ENCODE results near the gene ATXN1. TPM values are rescaled to one million over a fixed set of nuclear protein-coding genes. Genes with fewer than 3 reads are reported as not detected.

Gene ATXN1
- polyA plus RNA-seq, 1 donor (not counting 4 experiments of a cell fraction or from before 2014, with no cell fraction given), result 9.7 TPM

DNA sequence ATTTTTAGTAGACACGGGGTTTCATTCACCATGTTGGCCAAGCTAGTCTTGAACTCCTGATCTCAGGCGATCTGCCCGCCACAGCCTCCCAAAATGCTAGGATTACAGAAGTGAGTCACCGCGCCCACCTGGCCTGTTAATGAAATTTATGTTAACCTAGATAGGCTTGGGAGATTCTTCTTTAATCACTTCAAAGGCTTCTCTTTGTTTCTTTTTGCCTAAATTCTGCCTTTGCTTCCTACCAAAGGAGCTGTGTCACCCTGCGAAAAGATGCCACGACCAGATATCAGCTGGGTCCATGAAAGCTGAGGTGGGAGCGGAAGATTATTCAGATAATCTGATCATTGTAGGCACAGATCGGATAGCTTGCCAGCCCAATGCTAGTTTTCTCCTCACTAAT, 447.5 kb downstream of the ATXN1 start:
- dilution Hi-C loops (cut with MboI; ENCODE audit: extremely low pct_ligation_motif_present, low sequenced_read_pairs), result no loop called here
- no peak for FAIRE-seq
- H3K4me2 ChIP-seq (ENCODE audit: control insufficient read depth, extremely low read depth, insufficient read depth, low read depth, low read length), result no peak overlapping the region

DNA sequence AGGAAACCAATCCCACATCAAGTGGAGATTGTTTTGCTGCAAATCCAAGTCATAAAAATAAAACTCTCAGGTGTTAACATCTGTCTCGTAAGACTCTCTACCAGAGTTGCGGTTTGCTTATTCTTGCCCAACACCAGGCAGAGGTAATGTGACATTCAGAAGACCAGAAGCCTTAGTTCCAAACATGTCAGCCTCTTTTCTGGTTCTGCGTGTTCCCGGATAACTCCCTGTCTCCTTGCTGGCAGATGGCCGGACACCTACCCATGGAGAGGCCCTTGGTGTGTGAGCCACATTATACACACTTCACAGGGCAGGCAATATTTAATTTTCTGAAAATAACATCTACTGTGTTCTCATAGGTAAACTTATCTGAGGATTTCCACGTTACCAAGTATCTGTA, 449.5 kb downstream of the ATXN1 start:
- H3K27me3 ChIP-seq (ENCODE audit: control insufficient read depth, extremely low read depth, insufficient read depth, low read length), result no peaks in the 10 kb centered on the region
- H3K4me2 ChIP-seq (ENCODE audit: control insufficient read depth, extremely low read depth, insufficient read depth, low read depth, low read length), result no peak overlapping the region
- TF ChIP-seq, protein P1, sequence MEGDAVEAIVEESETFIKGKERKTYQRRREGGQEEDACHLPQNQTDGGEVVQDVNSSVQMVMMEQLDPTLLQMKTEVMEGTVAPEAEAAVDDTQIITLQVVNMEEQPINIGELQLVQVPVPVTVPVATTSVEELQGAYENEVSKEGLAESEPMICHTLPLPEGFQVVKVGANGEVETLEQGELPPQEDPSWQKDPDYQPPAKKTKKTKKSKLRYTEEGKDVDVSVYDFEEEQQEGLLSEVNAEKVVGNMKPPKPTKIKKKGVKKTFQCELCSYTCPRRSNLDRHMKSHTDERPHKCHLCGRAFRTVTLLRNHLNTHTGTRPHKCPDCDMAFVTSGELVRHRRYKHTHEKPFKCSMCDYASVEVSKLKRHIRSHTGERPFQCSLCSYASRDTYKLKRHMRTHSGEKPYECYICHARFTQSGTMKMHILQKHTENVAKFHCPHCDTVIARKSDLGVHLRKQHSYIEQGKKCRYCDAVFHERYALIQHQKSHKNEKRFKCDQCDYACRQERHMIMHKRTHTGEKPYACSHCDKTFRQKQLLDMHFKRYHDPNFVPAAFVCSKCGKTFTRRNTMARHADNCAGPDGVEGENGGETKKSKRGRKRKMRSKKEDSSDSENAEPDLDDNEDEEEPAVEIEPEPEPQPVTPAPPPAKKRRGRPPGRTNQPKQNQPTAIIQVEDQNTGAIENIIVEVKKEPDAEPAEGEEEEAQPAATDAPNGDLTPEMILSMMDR (optimal IDR thresholded peaks at IDR 0.05 in 1 of 3, IDR thresholded peaks at IDR 0.05 in 1 of 3, conservative IDR thresholded peaks at IDR 0.05 in 1 of 3; ENCODE audit: extremely low read depth in 1 of 3, insufficient read depth in 2 of 3, low read length in 3 of 3), result no peak
- no peak for TF ChIP-seq EZH2 (IDR thresholded peaks at IDR 0.05; ENCODE audit: low read length)
- no peaks in the 10 kb centered on the region for H3K9me1 ChIP-seq (ENCODE audit: control insufficient read depth, extremely low read depth, insufficient read depth, low read length)
- H3K4me3 ChIP-seq (ENCODE audit: control insufficient read depth in 2 of 3, extremely low read depth in 1 of 3, insufficient read depth in 2 of 3, low read depth in 1 of 3, low read length in 3 of 3), result no peak overlapping the region
- peaks cover 1% of the 10 kb centered on the region for H3K4me1 ChIP-seq (ENCODE audit: control insufficient read depth, extremely low read depth, insufficient read depth, low read length)
- H3K27ac ChIP-seq (ENCODE audit: control insufficient read depth, insufficient read depth, low read length), result no peak overlapping the region
- no peaks in the 10 kb centered on the region for H3K36me3 ChIP-seq (ENCODE audit: control insufficient read depth in 2 of 2, extremely low read depth in 1 of 2, insufficient read depth in 2 of 2, low read length in 2 of 2)
- DNase-seq (ENCODE audit: low read depth, low spot score) (no peak), FAIRE-seq (no peak)
- dilution Hi-C loops (cut with MboI; ENCODE audit: extremely low pct_ligation_motif_present, low sequenced_read_pairs), result no loop called here
- H2AFZ ChIP-seq (ENCODE audit: control insufficient read depth, low read length), result no peak overlapping the region
- no peak overlapping the region for H3K9ac ChIP-seq (ENCODE audit: control insufficient read depth, extremely low read depth, insufficient read depth, low read length)
- H3K79me2 ChIP-seq (ENCODE audit: control insufficient read depth, insufficient read depth, low read length), result no peaks in the 10 kb centered on the region
- H4K20me1 ChIP-seq (ENCODE audit: control insufficient read depth, extremely low read depth, insufficient read depth, low read length), result no peaks in the 10 kb centered on the region
- no peaks in the 10 kb centered on the region for H3K9me3 ChIP-seq (ENCODE audit: control insufficient read depth, low read depth, low read length)

More for the DNA sequence above, 447.5 kb downstream of the ATXN1 start:
- TF ChIP-seq EZH2 (IDR thresholded peaks at IDR 0.05; ENCODE audit: low read length), result no peak
- TF ChIP-seq, protein P1 (optimal IDR thresholded peaks at IDR 0.05 in 1 of 3, IDR thresholded peaks at IDR 0.05 in 1 of 3, conservative IDR thresholded peaks at IDR 0.05 in 1 of 3; ENCODE audit: extremely low read depth in 1 of 3, insufficient read depth in 2 of 3, low read length in 3 of 3), result no peak
- Histone ChIP-seq H4K20me1 (ENCODE audit: control insufficient read depth, extremely low read depth, insufficient read depth, low read length) (no peaks in the 10 kb centered on the region), H3K9me3 (ENCODE audit: control insufficient read depth, low read depth, low read length) (no peaks in the 10 kb centered on the region), H3K9me1 (ENCODE audit: control insufficient read depth, extremely low read depth, insufficient read depth, low read length) (no peaks in the 10 kb centered on the region), H3K27ac (ENCODE audit: control insufficient read depth, insufficient read depth, low read length) (no peak overlapping the region), H3K4me3 (ENCODE audit: control insufficient read depth in 2 of 3, extremely low read depth in 1 of 3, insufficient read depth in 2 of 3, low read depth in 1 of 3, low read length in 3 of 3) (no peak overlapping the region), H3K27me3 (ENCODE audit: control insufficient read depth, extremely low read depth, insufficient read depth, low read length) (no peaks in the 10 kb centered on the region), H3K4me1 (ENCODE audit: control insufficient read depth, extremely low read depth, insufficient read depth, low read length) (peaks cover 10% of the 10 kb centered on the region), H2AFZ (ENCODE audit: control insufficient read depth, low read length) (no peak overlapping the region), H3K79me2 (ENCODE audit: control insufficient read depth, insufficient read depth, low read length) (no peaks in the 10 kb centered on the region), H3K9ac (ENCODE audit: control insufficient read depth, extremely low read depth, insufficient read depth, low read length) (no peak overlapping the region), H3K36me3 (ENCODE audit: control insufficient read depth in 2 of 2, extremely low read depth in 1 of 2, insufficient read depth in 2 of 2, low read length in 2 of 2) (no peaks in the 10 kb centered on the region)
- DNase-seq (ENCODE audit: low read depth, low spot score), result no peak

Data from keratinocyte (primary cell).